GM21737 (cell line): ENCODE measurements around the gene LRWD1.
"Not testable (repeated sequence)": the region's sequence is repeated elsewhere in the genome, so short reads cannot be mapped to it uniquely, and the experiment has no call there.

Source experiments
- ATAC-seq: cut with Tn5 transposase; IDR thresholded peaks from one replicate; pipeline ENCODE4 v1.9.1; 2021; ENCODE audit warnings: mild to moderate bottlenecking, moderate library complexity; ENCODE audit not compliant: unreplicated experiment

Gene LRWD1

GRCh38 chr7:102494026-102494425 lies 29.2 kb downstream of the LRWD1 start:
- ATAC-seq: not testable (repeated sequence)

- ATAC-seq: peak; percentile 59
Observed at GRCh38 chr7:102494473-102495149, 29.8 kb downstream of the LRWD1 start.

DNA sequence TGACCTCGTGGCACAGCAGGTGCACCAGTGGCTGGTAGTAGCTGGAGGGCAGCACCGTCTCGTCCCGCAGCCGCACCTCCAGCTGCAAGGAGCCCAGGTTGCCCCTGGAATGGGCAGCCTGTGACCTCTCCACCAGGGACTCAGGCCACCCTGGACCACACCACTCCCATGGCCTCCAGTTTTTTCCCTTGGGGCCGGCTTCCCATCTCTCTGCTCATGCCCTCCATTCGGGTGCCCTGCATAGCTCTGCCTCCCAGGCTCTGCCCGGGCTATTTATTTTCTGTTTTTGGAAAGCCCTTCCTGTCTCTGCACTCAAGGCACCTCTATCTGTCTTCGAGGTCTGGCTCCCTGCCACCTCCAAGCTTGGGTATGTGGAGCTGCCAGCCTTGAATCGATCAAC lies 32.1 kb downstream of the LRWD1 start:
- not testable (repeated sequence) for ATAC-seq

DNA sequence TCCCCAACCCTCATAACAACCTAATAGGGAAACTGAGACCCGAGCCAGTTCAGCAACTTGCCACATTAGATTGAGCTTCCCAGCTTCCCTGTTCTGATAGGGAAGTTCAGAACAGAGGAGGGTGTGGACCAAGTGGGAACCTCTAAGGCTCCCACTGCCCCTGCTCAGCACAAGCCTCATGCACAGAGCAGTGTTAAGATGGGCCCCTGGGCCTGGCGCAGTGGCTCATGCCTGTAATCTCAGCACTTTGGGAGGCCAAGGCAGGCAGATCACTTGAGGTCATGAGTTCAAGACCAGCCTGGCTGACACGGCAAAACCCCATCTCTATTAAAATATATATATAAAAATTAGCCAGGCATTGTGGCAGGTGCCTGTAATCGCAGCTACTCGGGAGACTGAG lies 32.5 kb downstream of the LRWD1 start:
- not testable (repeated sequence) for ATAC-seq

GRCh38 chr7:102498321-102498720 lies 33.5 kb downstream of the LRWD1 start:
- ATAC-seq: not testable (repeated sequence)

DNA sequence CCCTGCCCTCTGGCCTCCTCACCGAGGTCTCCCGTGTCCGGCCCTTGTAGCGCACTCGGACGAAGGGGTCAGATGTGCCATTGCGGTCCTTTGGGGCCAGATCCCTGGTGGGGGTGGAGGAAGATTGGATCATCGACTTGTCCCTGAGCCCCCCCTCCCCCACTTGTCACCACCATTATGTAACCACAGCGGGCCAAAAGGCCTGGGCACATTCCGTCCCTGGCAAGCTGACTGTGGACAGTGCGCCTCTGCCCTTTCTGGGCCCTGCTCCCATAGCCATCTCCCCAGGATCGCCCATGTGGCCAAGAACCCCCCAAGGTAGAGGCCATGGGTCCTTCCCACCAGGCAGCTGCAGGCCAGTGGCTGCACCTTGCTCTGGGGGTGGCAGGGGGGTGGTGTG lies 38.4 kb downstream of the LRWD1 start:
- ATAC-seq: not testable (repeated sequence)

GRCh38 chr7:102505298-102506185 lies 40.8 kb downstream of the LRWD1 start:
- ATAC-seq: not testable (repeated sequence)

- ATAC-seq: not testable (repeated sequence)
Observed at GRCh38 chr7:102507410-102508088, 42.8 kb downstream of the LRWD1 start.

DNA sequence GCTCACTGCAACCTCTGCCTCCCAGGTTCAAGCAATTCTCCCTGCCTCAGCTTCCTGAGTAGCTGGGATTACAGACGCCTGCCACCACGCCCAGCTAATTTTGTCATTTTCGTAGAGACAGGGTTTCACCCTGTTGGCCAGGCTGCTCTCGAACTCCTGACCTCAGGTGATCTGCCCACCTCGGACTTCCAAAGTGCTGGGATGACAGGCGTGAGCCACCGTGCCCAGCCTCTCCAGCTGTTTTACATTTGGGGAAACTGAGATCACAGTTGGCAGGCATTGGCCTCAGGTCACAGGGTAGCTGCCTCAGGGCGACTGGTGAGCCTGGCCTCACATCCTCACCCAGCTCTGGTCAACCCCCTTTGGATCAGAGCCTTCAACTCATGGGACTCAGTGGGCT lies 45.8 kb downstream of the LRWD1 start:
- ATAC-seq: not testable (repeated sequence)

DNA sequence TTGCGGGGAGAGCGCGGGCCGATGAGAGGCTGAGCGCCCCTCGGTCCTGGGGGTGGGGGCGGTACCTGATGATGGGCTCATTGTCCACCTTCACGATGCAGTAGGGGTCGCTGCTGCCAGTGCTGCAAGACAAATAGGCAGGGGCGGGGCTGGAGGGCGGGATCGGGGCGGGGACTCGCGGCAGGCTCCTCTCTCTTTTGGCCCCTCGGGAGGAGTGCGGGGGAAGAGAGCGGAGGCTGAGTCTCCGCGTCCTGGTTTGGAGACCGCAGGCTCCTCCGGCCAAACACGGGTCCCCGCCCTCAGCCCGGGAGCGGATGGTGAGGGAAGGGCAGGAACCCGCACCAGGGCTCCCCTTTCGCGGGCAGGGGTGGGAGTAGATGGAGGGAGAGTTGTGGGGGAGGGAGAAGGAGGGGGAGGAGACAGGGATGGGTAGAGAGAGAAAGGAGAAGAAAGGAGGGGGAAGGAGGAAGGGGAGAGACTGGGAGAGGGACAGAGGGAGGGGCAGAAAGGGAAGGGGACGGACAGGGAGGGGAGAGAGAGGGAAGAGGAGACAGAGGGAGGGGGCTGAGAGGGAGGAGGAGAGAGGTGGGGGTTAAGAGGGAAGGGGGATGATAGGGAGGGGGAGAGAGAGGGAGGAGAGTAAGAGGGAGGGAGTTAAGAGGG lies 47.2 kb downstream of the LRWD1 start:
- peak; percentile 38 for ATAC-seq

GRCh38 chr7:102512642-102513221 lies 47.9 kb downstream of the LRWD1 start:
- not testable (repeated sequence) for ATAC-seq

DNA sequence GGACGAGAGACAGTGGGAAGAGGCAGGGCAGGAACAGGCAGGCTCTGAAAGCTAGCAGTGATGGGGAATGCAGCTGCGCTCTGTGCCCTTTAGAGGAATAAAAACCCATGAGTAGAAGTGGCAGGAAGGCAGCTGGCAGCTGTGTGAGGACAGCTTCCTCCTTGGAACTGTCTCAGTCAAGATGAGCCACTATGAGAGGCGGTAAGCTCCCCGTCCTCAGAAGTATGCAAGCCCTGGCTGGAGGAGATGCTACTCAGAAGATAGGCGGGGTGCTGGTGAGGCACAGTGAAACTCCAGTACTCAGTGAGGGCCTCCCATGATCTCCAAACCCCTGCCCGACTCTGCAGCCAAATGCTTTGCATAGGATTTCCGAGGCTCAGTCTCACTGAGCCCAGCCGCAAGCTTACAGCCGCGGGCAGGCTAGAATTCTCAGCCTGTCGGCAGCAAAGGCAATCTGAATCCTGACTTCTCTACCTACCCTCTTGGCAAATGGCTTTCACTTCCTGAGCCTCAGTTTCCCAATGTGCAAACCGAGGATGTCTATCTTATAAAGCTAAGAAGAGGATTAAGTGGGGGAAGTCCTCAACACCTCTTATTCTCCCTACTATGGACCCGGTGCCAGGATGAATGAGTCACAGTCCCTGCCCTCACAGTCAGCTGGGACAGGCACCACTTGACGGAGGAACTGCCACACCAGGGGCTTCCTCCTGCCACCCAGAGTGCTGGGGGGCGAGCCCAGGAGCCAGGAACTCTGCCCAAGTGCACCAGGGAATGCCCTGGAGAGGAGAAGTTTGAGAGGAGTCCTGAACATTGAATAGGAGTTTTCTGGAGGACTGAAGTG lies 50.3 kb downstream of the LRWD1 start:
- ATAC-seq: peak; percentile 50

GRCh38 chr7:102515889-102516288 lies 51.1 kb downstream of the LRWD1 start:
- not testable (repeated sequence) for ATAC-seq

GRCh38 chr7:102516951-102517350 lies 52.2 kb downstream of the LRWD1 start:
- ATAC-seq: not testable (repeated sequence)

- ATAC-seq: peak; percentile 77
Observed at GRCh38 chr7:102517550-102518147, 52.9 kb downstream of the LRWD1 start, which contains the start of gene RASA4B. Gene RASA4B, minus strand, starts transcription at chr7:102517777. Its CDS starts 67 bp downstream, at chr7:102517710.

DNA sequence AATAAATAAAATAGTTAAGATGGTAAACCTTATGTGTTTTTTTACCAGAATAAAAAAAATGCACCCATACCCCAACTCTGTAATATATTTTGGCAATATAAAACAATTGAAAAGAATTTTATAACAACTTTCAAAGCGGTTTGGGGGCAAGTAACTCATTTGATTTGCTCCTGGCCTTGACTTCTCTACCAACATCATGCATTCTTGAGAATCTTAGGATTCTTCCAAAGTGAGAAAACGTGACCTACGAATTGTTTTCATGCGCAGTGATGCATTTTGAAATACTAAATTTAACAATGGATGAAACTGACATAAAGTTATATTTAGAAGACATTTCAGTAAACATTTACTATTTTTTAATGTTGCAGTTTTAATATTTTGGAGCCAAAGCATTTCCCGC lies 56.0 kb downstream of the LRWD1 start:
- not testable (repeated sequence) for ATAC-seq
